Mesenchymal stem cell (in vitro differentiated cells and primary cell): ENCODE measurements around the gene MAN2A1.

Experiments used
- DNase-seq: peaks from one replicate; pipeline ENCODE4 v3.0.0-alpha.2; 2013
- H2AFZ ChIP-seq: one replicate; pipeline ENCODE4 v1.6.1; 2013; ENCODE audit warnings: low read depth, mild to moderate bottlenecking, control low read depth, inconsistent platforms, low read length, moderate library complexity
- H2AK5ac ChIP-seq: 2 replicates; pipeline ENCODE4 v1.6.1; 2013; ENCODE audit warnings: low read length, moderate library complexity, mild to moderate bottlenecking, inconsistent platforms; ENCODE audit not compliant: severe bottlenecking
- H2BK120ac ChIP-seq: one replicate; pipeline ENCODE4 v1.6.1; 2013; ENCODE audit warnings: low read depth, mild to moderate bottlenecking, inconsistent platforms, low read length, moderate library complexity
- H2BK12ac ChIP-seq, 2 experiments: one replicate each; pipeline ENCODE4 v1.6.1; 2013; ENCODE audit warnings: inconsistent platforms in 2 of 2, low read length in 2 of 2, mild to moderate bottlenecking in 2 of 2, moderate library complexity in 2 of 2, control low read depth in 1 of 2
- H2BK15ac ChIP-seq: one replicate; pipeline ENCODE4 v1.6.1; 2013; ENCODE audit warnings: mild to moderate bottlenecking, low read depth, inconsistent platforms; ENCODE audit not compliant: poor library complexity, severe bottlenecking
- H2BK5ac ChIP-seq: 2 replicates; pipeline ENCODE4 v1.6.1; 2013; ENCODE audit warnings: low read depth, mild to moderate bottlenecking, low read length, control low read depth, inconsistent platforms; ENCODE audit not compliant: poor library complexity, severe bottlenecking
- H3K14ac ChIP-seq, 2 experiments: one replicate each; pipeline ENCODE4 v1.6.1; 2013; ENCODE audit warnings: inconsistent platforms in 2 of 2, low read length in 2 of 2, control low read depth in 1 of 2, mild to moderate bottlenecking in 1 of 2, moderate library complexity in 1 of 2
- H3K18ac ChIP-seq, 2 experiments: one replicate each; pipeline ENCODE4 v1.6.1; 2013; ENCODE audit warnings: inconsistent platforms in 2 of 2, low read length in 2 of 2, control low read depth in 1 of 2, low read depth in 1 of 2, mild to moderate bottlenecking in 1 of 2
- H3K23ac ChIP-seq, 2 experiments: one replicate each; pipeline ENCODE4 v1.6.1; 2013; ENCODE audit warnings: inconsistent platforms in 2 of 2, low read length in 2 of 2, mild to moderate bottlenecking in 2 of 2, moderate library complexity in 2 of 2, control low read depth in 1 of 2
- H3K27ac ChIP-seq: 2 replicates; pipeline ENCODE4 v1.5.1; 2013; ENCODE audit warnings: mild to moderate bottlenecking, moderate library complexity, low read length, control low read depth, inconsistent platforms; ENCODE audit not compliant: poor library complexity, severe bottlenecking
- H3K27me3 ChIP-seq, 2 experiments: 2 replicates each; pipeline versions ENCODE4 v1.6.1 to v1.7.0; 2013; ENCODE audit warnings: low read length in 2 of 2, mild to moderate bottlenecking in 2 of 2, moderate library complexity in 2 of 2, control low read depth in 1 of 2, inconsistent platforms in 1 of 2; ENCODE audit not compliant: control insufficient read depth in 1 of 2, insufficient read depth in 1 of 2
- H3K36me3 ChIP-seq, 2 experiments: 2 replicates each; pipeline versions ENCODE4 v1.6.1 to v1.7.0; 2013; ENCODE audit warnings: low read length in 2 of 2, control low read depth in 1 of 2, inconsistent platforms in 1 of 2, low read depth in 1 of 2, mild to moderate bottlenecking in 1 of 2; ENCODE audit not compliant: insufficient read depth in 2 of 2, control insufficient read depth in 1 of 2
- H3K4ac ChIP-seq, 2 experiments: one replicate each; pipeline ENCODE4 v1.6.1; 2013; ENCODE audit warnings: inconsistent platforms in 2 of 2, low read length in 2 of 2, mild to moderate bottlenecking in 2 of 2, moderate library complexity in 2 of 2, control low read depth in 1 of 2, low read depth in 1 of 2
- H3K4me1 ChIP-seq: 2 replicates; pipeline ENCODE4 v1.6.1; 2013; ENCODE audit warnings: low read depth, low read length, control low read depth; ENCODE audit not compliant: control insufficient read depth, insufficient read depth
- H3K4me2 ChIP-seq: 2 replicates; pipeline ENCODE4 v1.6.1; 2013; ENCODE audit warnings: low read length, mild to moderate bottlenecking, inconsistent platforms; ENCODE audit not compliant: poor library complexity, severe bottlenecking
- H3K4me3 ChIP-seq, 2 experiments: 2 replicates each; pipeline versions ENCODE4 v1.5.1 to v1.7.0; 2013; ENCODE audit warnings: low read length in 2 of 2, mild to moderate bottlenecking in 2 of 2, control low read depth in 1 of 2, low read depth in 1 of 2; ENCODE audit not compliant: insufficient read depth in 1 of 2
- H3K79me1 ChIP-seq: replicated peaks from 2 replicates; pipeline ENCODE4 v1.6.1; 2013; ENCODE audit warnings: mild to moderate bottlenecking, control low read depth, low read length, inconsistent platforms; ENCODE audit not compliant: poor library complexity, severe bottlenecking
- H3K9ac ChIP-seq: 2 replicates; pipeline ENCODE4 v1.7.0; 2013; ENCODE audit warnings: mild to moderate bottlenecking, low read length, moderate library complexity
- H3K9me3 ChIP-seq: 2 replicates; pipeline ENCODE4 v1.7.0; 2013; ENCODE audit warnings: mild to moderate bottlenecking, low read length; ENCODE audit not compliant: control insufficient read depth
- H4K8ac ChIP-seq: one replicate; pipeline ENCODE4 v1.6.1; 2013; ENCODE audit warnings: inconsistent platforms, mild to moderate bottlenecking, low read length, moderate library complexity
- H4K91ac ChIP-seq: one replicate; pipeline ENCODE4 v1.6.1; 2013; ENCODE audit warnings: mild to moderate bottlenecking, low read length, inconsistent platforms
- WGBS: methylation state at CpG from one replicate; pipeline ENCODE4 v1.1.7; 2013; ENCODE audit warnings: mixed read lengths; 5-methylcytosine and 5-hydroxymethylcytosine counted together

The MAN2A1 gene

GRCh38 chr5:109905906-109906305 is 216.2 kb downstream of the MAN2A1 start:
- no peak overlapping the region for H2BK12ac ChIP-seq
- no peaks in the 10 kb centered on the region for H3K79me1 ChIP-seq
- no peak overlapping the region for H4K91ac ChIP-seq
- no peak overlapping the region for H2BK5ac ChIP-seq
- peaks cover 0 to 16% of the 10 kb centered on the region in 2 experiments for H3K27me3 ChIP-seq
- peaks cover 1% of the 10 kb centered on the region for H3K4me1 ChIP-seq
- H4K8ac ChIP-seq: no peak overlapping the region
- WGBS: 100% methylated on average over 1 of the region's 1 CpG
- no peak for DNase-seq
- no peak overlapping the region for H3K14ac ChIP-seq
- no peak overlapping the region for H3K23ac ChIP-seq
- no peak overlapping the region for H3K9ac ChIP-seq
- no peak overlapping the region for H2AK5ac ChIP-seq
- H3K4me2 ChIP-seq: no peak overlapping the region
- H3K9me3 ChIP-seq: no peaks in the 10 kb centered on the region
- H3K18ac ChIP-seq: no peak overlapping the region
- H2BK15ac ChIP-seq: no peak overlapping the region
- no peak overlapping the region for H3K27ac ChIP-seq
- no peak overlapping the region for H3K4me3 ChIP-seq
- H3K4ac ChIP-seq: no peak overlapping the region
- no peaks in the 10 kb centered on the region for H3K36me3 ChIP-seq
- no peak overlapping the region for H2BK120ac ChIP-seq
- H2AFZ ChIP-seq: no peak overlapping the region

DNA sequence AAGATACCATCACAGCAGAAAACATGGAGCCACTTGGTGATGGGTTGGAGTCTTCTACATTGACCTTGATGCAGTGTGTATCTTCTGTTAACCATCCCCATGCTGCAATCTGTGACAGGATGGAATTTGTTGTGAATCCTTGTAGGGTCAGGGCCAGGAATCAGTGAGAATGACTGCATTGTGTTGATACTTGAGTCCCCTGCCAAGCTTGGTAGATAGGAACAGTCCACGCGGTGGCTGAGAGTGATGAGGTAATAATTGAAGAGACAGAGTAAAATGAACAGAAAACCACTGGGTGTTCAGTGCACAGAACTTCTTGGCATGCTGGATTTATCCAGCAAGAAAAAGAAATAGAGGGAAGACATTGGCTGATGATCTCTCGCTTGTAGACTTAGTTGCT is 217.5 kb downstream of the MAN2A1 start:
- Histone ChIP-seq H3K14ac (peak overlapping the region in 1 of 2 experiments; percentile 66), H3K27ac (no peak overlapping the region), H2AK5ac (no peak overlapping the region), H3K79me1 (no peaks in the 10 kb centered on the region), H2AFZ (no peak overlapping the region), H4K91ac (peak overlapping the region; percentile 53), H3K9me3 (no peaks in the 10 kb centered on the region), H3K4me3 (no peak overlapping the region), H3K4ac (no peak overlapping the region), H4K8ac (peak overlapping the region; percentile 2), H2BK15ac (no peak overlapping the region), H3K36me3 (no peaks in the 10 kb centered on the region), H2BK5ac (no peak overlapping the region), H3K23ac (no peak overlapping the region), H3K27me3 (peaks cover 0 to 16% of the 10 kb centered on the region in 2 experiments), H3K9ac (no peak overlapping the region), H3K4me1 (peaks cover 1% of the 10 kb centered on the region), H2BK120ac (no peak overlapping the region), H3K18ac (peak overlapping the region in 1 of 2 experiments; percentile 12), H2BK12ac (peak overlapping the region in 1 of 2 experiments; percentile 57), H3K4me2 (no peak overlapping the region)
- WGBS: 97% methylated on average over 3 of the region's 3 CpGs
- peak; percentile 7 for DNase-seq

DNA sequence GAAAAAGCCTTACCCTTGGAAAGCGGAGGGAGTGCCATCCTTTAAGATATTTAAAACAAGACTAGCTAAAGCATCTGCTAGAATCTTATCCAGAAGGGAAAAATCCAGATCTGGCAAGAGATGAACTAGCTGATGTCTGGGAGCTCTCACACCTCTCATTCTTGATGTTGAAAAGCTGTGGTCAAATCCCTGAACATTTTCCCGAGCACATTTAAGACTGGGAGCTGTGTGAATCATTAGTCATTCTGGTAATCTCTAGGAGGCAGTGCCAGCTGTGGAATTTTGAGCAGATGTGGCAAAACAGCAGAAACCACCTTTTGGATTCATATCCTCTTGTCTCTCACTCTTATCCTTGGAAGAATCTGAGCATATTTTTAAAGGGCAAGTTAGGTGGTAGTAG is 218.0 kb downstream of the MAN2A1 start:
- H3K27ac ChIP-seq: no peak overlapping the region
- H3K9ac ChIP-seq: no peak overlapping the region
- DNase-seq: peak; percentile 73
- no peak overlapping the region for H3K4ac ChIP-seq
- H2BK5ac ChIP-seq: no peak overlapping the region
- H3K23ac ChIP-seq: no peak overlapping the region
- no peak overlapping the region for H2AK5ac ChIP-seq
- 0% methylated on average over 1 of the region's 2 CpGs for WGBS
- no peak overlapping the region for H2BK120ac ChIP-seq
- H3K18ac ChIP-seq: no peak overlapping the region
- no peak overlapping the region for H3K4me3 ChIP-seq
- H3K36me3 ChIP-seq: no peaks in the 10 kb centered on the region
- no peaks in the 10 kb centered on the region for H3K9me3 ChIP-seq
- H2BK15ac ChIP-seq: no peak overlapping the region
- H3K14ac ChIP-seq: no peak overlapping the region
- H3K4me2 ChIP-seq: no peak overlapping the region
- no peak overlapping the region for H4K8ac ChIP-seq
- peaks cover 1% of the 10 kb centered on the region for H3K4me1 ChIP-seq
- no peaks in the 10 kb centered on the region for H3K79me1 ChIP-seq
- peaks cover 0 to 16% of the 10 kb centered on the region in 2 experiments for H3K27me3 ChIP-seq
- H4K91ac ChIP-seq: no peak overlapping the region
- H2AFZ ChIP-seq: no peak overlapping the region
- H2BK12ac ChIP-seq: no peak overlapping the region

GRCh38 chr5:109908366-109908765 is 218.6 kb downstream of the MAN2A1 start:
- H3K27ac ChIP-seq: no peak overlapping the region
- no peak overlapping the region for H4K91ac ChIP-seq
- H2AFZ ChIP-seq: no peak overlapping the region
- H2AK5ac ChIP-seq: peak overlapping the region; percentile 46
- no peaks in the 10 kb centered on the region for H3K36me3 ChIP-seq
- H3K79me1 ChIP-seq: no peaks in the 10 kb centered on the region
- 86% methylated on average over 3 of the region's 3 CpGs for WGBS
- no peak overlapping the region for H3K14ac ChIP-seq
- H3K4ac ChIP-seq: no peak overlapping the region
- peaks cover 0 to 16% of the 10 kb centered on the region in 2 experiments for H3K27me3 ChIP-seq
- DNase-seq: no peak
- no peak overlapping the region for H2BK120ac ChIP-seq
- no peaks in the 10 kb centered on the region for H3K9me3 ChIP-seq
- H2BK5ac ChIP-seq: no peak overlapping the region
- H3K4me2 ChIP-seq: no peak overlapping the region
- H3K23ac ChIP-seq: no peak overlapping the region
- H3K9ac ChIP-seq: no peak overlapping the region
- no peak overlapping the region for H2BK12ac ChIP-seq
- H2BK15ac ChIP-seq: no peak overlapping the region
- H3K18ac ChIP-seq: no peak overlapping the region
- H3K4me3 ChIP-seq: no peak overlapping the region
- no peak overlapping the region for H4K8ac ChIP-seq
- H3K4me1 ChIP-seq: peaks cover 1% of the 10 kb centered on the region
